ENCODE results near the gene EVC.

The EVC gene

DNA sequence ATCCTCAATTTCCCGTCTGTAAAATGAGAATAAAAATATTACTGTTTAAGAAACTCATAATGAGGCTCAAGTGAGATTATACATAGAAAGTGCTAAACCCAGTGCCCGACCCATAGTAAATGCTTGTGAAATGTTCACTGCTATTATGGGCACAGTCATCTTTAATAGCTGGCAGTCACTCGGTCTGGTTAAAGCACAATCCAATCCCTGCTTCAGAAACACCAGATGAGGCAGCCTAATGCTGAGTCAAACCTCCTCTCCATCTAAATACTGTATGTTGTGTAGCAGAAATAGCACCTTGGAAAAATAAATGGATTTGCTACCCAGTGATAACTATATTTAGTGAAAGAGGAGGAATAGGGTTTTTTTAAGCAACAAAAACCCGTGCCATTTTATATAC is 17.1 kb upstream of the EVC start:
- no peaks in the 10 kb centered on the region for H3K27me3 ChIP-seq (replicated peaks; ENCODE audit: control insufficient read depth, insufficient read depth, low read length)
- H3K4me3 ChIP-seq (ENCODE audit: low read length), result no peak overlapping the region
- H3K4me1 ChIP-seq (ENCODE audit: control insufficient read depth, insufficient read depth, low read length), result no peaks in the 10 kb centered on the region
- no peak overlapping the region for H3K9ac ChIP-seq (ENCODE audit: low read length)
- H3K9me3 ChIP-seq (ENCODE audit: control insufficient read depth, low read length), result no peaks in the 10 kb centered on the region
- no peak for DNase-seq (ENCODE audit: low read depth)
- H3K36me3 ChIP-seq (ENCODE audit: control insufficient read depth, insufficient read depth, low read length, severe bottlenecking), result peaks cover 81% of the 10 kb centered on the region

- H3K9ac ChIP-seq (ENCODE audit: low read length), result no peak overlapping the region
- H3K4me1 ChIP-seq (ENCODE audit: control insufficient read depth, insufficient read depth, low read length), result no peaks in the 10 kb centered on the region
- DNase-seq (ENCODE audit: low read depth), result no peak
- H3K36me3 ChIP-seq (ENCODE audit: control insufficient read depth, insufficient read depth, low read length, severe bottlenecking), result peaks cover 57% of the 10 kb centered on the region
- H3K9me3 ChIP-seq (ENCODE audit: control insufficient read depth, low read length), result no peaks in the 10 kb centered on the region
- no peaks in the 10 kb centered on the region for H3K27me3 ChIP-seq (replicated peaks; ENCODE audit: control insufficient read depth, insufficient read depth, low read length)
- H3K4me3 ChIP-seq (ENCODE audit: low read length), result no peak overlapping the region
These were observed 14.7 kb upstream of the EVC start for GRCh38 chr4:5696341-5696740.

- DNase-seq (ENCODE audit: low read depth), result no peak
These were observed 10.5 kb upstream of the EVC start for GRCh38 chr4:5700459-5700858.

GRCh38 chr4:5701971-5702370 is 9.0 kb upstream of the EVC start:
- H3K4me1 ChIP-seq (ENCODE audit: control insufficient read depth, insufficient read depth, low read length), result peaks cover 18% of the 10 kb centered on the region
- peaks cover 19% of the 10 kb centered on the region for H3K36me3 ChIP-seq (ENCODE audit: control insufficient read depth, insufficient read depth, low read length, severe bottlenecking)
- no peaks in the 10 kb centered on the region for H3K9me3 ChIP-seq (ENCODE audit: control insufficient read depth, low read length)
- H3K9ac ChIP-seq (ENCODE audit: low read length), result no peak overlapping the region
- H3K4me3 ChIP-seq (ENCODE audit: low read length), result no peak overlapping the region
- DNase-seq (ENCODE audit: low read depth), result no peak
- no peaks in the 10 kb centered on the region for H3K27me3 ChIP-seq (replicated peaks; ENCODE audit: control insufficient read depth, insufficient read depth, low read length)

More at GRCh38 chr4:5700459-5700858, 10.5 kb upstream of the EVC start:
- H3K4me1 ChIP-seq (ENCODE audit: control insufficient read depth, insufficient read depth, low read length), result peaks cover 9% of the 10 kb centered on the region
- peaks cover 33% of the 10 kb centered on the region for H3K36me3 ChIP-seq (ENCODE audit: control insufficient read depth, insufficient read depth, low read length, severe bottlenecking)
- H3K27me3 ChIP-seq (replicated peaks; ENCODE audit: control insufficient read depth, insufficient read depth, low read length), result no peaks in the 10 kb centered on the region
- no peak overlapping the region for H3K4me3 ChIP-seq (ENCODE audit: low read length)
- H3K9ac ChIP-seq (ENCODE audit: low read length), result no peak overlapping the region
- H3K9me3 ChIP-seq (ENCODE audit: control insufficient read depth, low read length), result no peaks in the 10 kb centered on the region

DNA sequence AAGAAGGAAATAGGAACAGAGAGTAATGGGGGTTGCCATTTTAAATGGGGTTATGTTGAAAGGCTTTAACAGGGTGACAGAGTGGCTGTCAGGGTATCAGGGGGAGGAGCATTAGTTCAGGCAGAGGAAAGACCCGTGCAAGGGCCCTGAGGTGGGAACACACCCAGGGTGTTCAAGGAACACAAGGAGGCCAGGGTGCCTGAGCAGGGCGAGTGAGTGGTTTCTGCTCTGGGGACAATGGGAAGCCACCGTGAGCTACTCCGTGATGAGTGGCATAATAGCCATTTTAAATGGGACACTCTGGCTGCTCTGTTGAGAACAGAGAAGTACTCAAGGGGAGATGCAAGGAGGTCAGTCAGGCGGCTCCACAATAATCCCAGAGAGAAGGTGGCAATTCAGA is 7.2 kb upstream of the EVC start:
- no peak for DNase-seq (ENCODE audit: low read depth)
- no peak overlapping the region for H3K9ac ChIP-seq (ENCODE audit: low read length)
- peaks cover 32% of the 10 kb centered on the region for H3K4me1 ChIP-seq (ENCODE audit: control insufficient read depth, insufficient read depth, low read length)

DNA sequence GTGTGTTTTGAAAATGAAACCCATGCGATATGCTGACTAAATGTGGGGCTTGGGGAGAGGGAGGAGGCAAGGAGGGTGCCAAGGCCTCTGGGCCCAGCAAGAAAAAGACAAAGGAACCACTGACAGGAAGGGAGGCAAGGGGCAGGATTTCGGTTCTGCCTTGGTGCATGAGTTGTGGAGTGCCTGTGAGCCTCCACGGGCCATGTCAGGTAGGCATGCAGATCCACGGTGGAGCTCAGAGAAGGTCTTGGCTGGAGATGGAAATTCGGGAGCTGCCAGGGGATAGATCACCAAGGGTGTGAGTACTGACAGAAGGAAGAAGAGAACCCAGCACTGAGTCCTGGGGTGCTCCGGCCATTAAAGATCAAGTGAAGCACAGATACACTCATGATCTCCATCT is 6.7 kb upstream of the EVC start:
- Histone ChIP-seq H3K9me3 (ENCODE audit: control insufficient read depth, low read length) (no peaks in the 10 kb centered on the region), H3K36me3 (ENCODE audit: control insufficient read depth, insufficient read depth, low read length, severe bottlenecking) (peaks cover 10% of the 10 kb centered on the region), H3K9ac (ENCODE audit: low read length) (no peak overlapping the region), H3K4me1 (ENCODE audit: control insufficient read depth, insufficient read depth, low read length) (peaks cover 36% of the 10 kb centered on the region), H3K4me3 (ENCODE audit: low read length) (no peak overlapping the region), H3K27me3 (replicated peaks; ENCODE audit: control insufficient read depth, insufficient read depth, low read length) (no peaks in the 10 kb centered on the region)
- no peak for DNase-seq (ENCODE audit: low read depth)

More for the DNA sequence above, 7.2 kb upstream of the EVC start:
- Histone ChIP-seq H3K9me3 (ENCODE audit: control insufficient read depth, low read length) (no peaks in the 10 kb centered on the region), H3K4me3 (ENCODE audit: low read length) (no peak overlapping the region), H3K36me3 (ENCODE audit: control insufficient read depth, insufficient read depth, low read length, severe bottlenecking) (peaks cover 11% of the 10 kb centered on the region), H3K27me3 (replicated peaks; ENCODE audit: control insufficient read depth, insufficient read depth, low read length) (no peaks in the 10 kb centered on the region)

DNA sequence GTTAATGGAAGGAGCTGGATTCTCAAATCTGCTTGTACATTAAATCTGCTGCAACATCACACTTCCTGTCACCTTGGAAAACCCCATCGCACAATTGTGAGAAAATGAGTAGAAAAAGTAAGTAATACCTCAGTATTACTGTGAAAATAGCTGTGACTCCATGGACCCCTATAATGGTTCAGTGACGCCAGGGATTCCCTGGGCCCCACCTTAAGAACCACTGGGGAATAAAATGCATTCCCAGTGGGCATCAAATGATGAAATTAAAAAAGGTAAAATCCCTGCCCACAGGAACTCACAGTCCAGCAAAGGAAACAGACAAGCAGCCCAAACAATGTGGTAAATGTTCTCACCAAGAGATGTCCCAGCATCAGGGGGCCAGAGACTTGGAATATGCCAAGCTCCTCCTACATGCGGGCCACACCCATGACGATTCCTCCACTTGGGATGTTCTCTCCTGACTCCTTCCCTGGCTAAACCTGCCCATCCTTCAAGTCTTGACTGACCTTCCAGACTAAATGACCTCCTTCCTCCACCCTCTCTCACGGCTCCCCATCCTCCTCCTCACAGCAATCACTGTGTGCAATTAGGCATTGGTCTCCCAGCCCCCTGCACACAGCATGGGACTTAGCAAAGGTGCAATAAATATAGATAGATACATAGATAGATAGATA is 5.2 kb upstream of the EVC start:
- Histone ChIP-seq H3K4me1 (ENCODE audit: control insufficient read depth, insufficient read depth, low read length) (peaks cover 44% of the 10 kb centered on the region), H3K4me3 (ENCODE audit: low read length) (no peak overlapping the region), H3K9me3 (ENCODE audit: control insufficient read depth, low read length) (no peaks in the 10 kb centered on the region), H3K36me3 (ENCODE audit: control insufficient read depth, insufficient read depth, low read length, severe bottlenecking) (peaks cover 10% of the 10 kb centered on the region), H3K9ac (ENCODE audit: low read length) (no peak overlapping the region), H3K27me3 (replicated peaks; ENCODE audit: control insufficient read depth, insufficient read depth, low read length) (no peaks in the 10 kb centered on the region)
- DNase-seq (ENCODE audit: low read depth), result no peak

- peak overlapping the region; percentile 92 for H3K4me3 ChIP-seq (ENCODE audit: low read length)
- DNase-seq (ENCODE audit: low read depth), result no peak
- H3K4me1 ChIP-seq (ENCODE audit: control insufficient read depth, insufficient read depth, low read length), result peaks cover 46% of the 10 kb centered on the region
- no peaks in the 10 kb centered on the region for H3K27me3 ChIP-seq (replicated peaks; ENCODE audit: control insufficient read depth, insufficient read depth, low read length)
- H3K9ac ChIP-seq (ENCODE audit: low read length), result no peak overlapping the region
- H3K9me3 ChIP-seq (ENCODE audit: control insufficient read depth, low read length), result no peaks in the 10 kb centered on the region
- H3K36me3 ChIP-seq (ENCODE audit: control insufficient read depth, insufficient read depth, low read length, severe bottlenecking), result peaks cover 10% of the 10 kb centered on the region
These were observed 4.3 kb upstream of the EVC start for GRCh38 chr4:5706486-5707290.

DNA sequence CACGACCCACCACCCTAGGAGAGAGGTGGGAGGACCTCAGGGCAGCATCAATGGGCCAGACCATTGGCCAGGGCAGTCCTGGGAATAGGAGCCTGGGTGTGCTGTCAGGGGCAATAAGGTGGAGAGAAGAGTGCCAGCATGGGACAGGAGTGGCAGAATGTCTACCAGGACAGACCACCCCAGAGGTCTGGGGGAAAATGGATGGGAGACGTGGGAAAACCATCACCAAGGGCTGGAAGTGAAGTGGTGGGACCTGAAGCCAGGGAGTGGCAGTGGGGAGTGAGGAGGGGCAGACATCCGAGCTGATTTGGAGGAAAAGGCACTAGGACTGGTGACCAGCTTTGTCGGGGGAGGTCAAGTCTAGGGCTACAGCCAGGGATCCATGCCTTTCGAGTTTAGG is 3.6 kb upstream of the EVC start:
- Histone ChIP-seq H3K9me3 (ENCODE audit: control insufficient read depth, low read length) (no peaks in the 10 kb centered on the region), H3K27me3 (replicated peaks; ENCODE audit: control insufficient read depth, insufficient read depth, low read length) (no peaks in the 10 kb centered on the region), H3K9ac (ENCODE audit: low read length) (peak overlapping the region; percentile 93), H3K4me3 (ENCODE audit: low read length) (peak overlapping the region; percentile 92), H3K36me3 (ENCODE audit: control insufficient read depth, insufficient read depth, low read length, severe bottlenecking) (peaks cover 9% of the 10 kb centered on the region), H3K4me1 (ENCODE audit: control insufficient read depth, insufficient read depth, low read length) (peaks cover 53% of the 10 kb centered on the region)
- DNase-seq (ENCODE audit: low read depth), result no peak

GRCh38 chr4:5707778-5708448 is 3.1 kb upstream of the EVC start:
- DNase-seq (ENCODE audit: low read depth), result peak; percentile 34
- Histone ChIP-seq H3K36me3 (ENCODE audit: control insufficient read depth, insufficient read depth, low read length, severe bottlenecking) (peaks cover 5% of the 10 kb centered on the region), H3K27me3 (replicated peaks; ENCODE audit: control insufficient read depth, insufficient read depth, low read length) (no peaks in the 10 kb centered on the region), H3K4me3 (ENCODE audit: low read length) (peak overlapping the region; percentile 92), H3K4me1 (ENCODE audit: control insufficient read depth, insufficient read depth, low read length) (peaks cover 59% of the 10 kb centered on the region), H3K9me3 (ENCODE audit: control insufficient read depth, low read length) (no peaks in the 10 kb centered on the region), H3K9ac (ENCODE audit: low read length) (peak overlapping the region; percentile 93)

DNA sequence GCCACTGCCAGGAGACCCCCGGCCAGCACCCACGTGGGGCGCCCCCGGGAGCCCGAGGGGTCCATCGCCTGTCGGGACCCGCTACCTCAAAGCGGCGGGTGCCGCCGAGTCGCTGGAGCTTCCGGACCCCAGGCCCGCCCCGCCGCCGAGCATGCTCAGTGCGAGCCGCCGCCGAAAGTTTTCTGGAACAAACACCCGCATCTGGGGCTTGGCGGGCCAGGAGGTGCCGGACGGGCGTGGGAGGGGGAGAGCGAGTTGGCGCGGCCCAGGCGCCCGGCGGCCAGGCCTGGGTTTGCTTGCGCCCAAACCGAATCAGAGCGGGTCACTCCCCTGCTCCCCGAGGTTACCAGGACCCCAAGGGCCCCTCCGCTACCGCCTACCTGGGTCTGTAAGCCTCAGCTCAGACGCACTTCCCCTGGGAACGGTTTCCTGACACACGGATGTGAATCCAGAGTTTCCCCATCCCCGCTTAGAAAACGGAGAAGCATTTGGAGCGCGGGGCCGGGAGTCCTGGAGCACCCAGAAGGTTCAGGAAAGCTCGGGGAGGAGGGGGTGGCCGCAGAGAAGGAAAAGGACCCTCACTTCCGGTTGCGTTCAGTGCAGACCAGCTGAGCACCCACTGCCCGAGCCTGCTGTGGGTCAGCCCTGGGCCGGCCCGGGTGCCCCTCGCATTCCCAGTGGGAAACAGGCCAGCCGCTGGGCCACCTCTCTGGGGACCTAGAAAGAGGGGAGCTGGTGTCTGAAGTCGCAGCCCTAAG is 2.4 kb upstream of the EVC start, which contains the start of gene EVC2:
Gene EVC2 (minus strand): TSS at position 111 of the 758 bp plus-strand sequence. CDS start 46 bp downstream, at position 65.
- Histone ChIP-seq H3K27me3 (replicated peaks; ENCODE audit: control insufficient read depth, insufficient read depth, low read length) (no peaks in the 10 kb centered on the region), H3K4me3 (ENCODE audit: low read length) (peak within 1 kb of the TSS; percentile 92), H3K9ac (ENCODE audit: low read length) (peak within 1 kb of the TSS; percentile 93), H3K36me3 (ENCODE audit: control insufficient read depth, insufficient read depth, low read length, severe bottlenecking) (peaks cover 5% of the 10 kb centered on the region), H3K4me1 (ENCODE audit: control insufficient read depth, insufficient read depth, low read length) (peaks cover 62% of the 10 kb centered on the region), H3K9me3 (ENCODE audit: control insufficient read depth, low read length) (no peaks in the 10 kb centered on the region)
- peak; percentile 84 for DNase-seq (ENCODE audit: low read depth)

Measured in adipocyte (in vitro differentiated cells).